Medulla oblongata (tissue), 1 donor: Measurements from ENCODE around the gene LMBR1L.

Experiments used
- DNase-seq: peaks from one replicate; pipeline ENCODE4 v3.0.0-alpha.2; 2015; ENCODE audit errors: extremely low spot score

Gene LMBR1L

GRCh38 chr12:49054096-49054495, 56.6 kb downstream of the LMBR1L start:
- DNase-seq = no peak

GRCh38 chr12:49052451-49053208, 58.0 kb downstream of the LMBR1L start:
- no peak for DNase-seq

- DNase-seq = no peak
Measured at GRCh38 chr12:49051777-49052438, 58.7 kb downstream of the LMBR1L start.

- no peak for DNase-seq
Measured at GRCh38 chr12:49051373-49051764, 59.3 kb downstream of the LMBR1L start.

GRCh38 chr12:49050507-49051372, 59.9 kb downstream of the LMBR1L start:
- DNase-seq = no peak

GRCh38 chr12:49049566-49050224, 61.0 kb downstream of the LMBR1L start:
- no peak for DNase-seq

- DNase-seq = no peak
Measured at GRCh38 chr12:49048953-49049352, 61.7 kb downstream of the LMBR1L start.
